Keratinocyte (primary cell): ENCODE data around the gene PRDX5. TPM values are rescaled to one million over a fixed set of nuclear protein-coding genes. Genes with fewer than 3 reads are reported as not detected.

Experiments
- DNase-seq: peaks from one replicate; pipeline ENCODE4 v3.0.0-alpha.2; 2011; ENCODE audit warnings: low read depth, missing footprints, low spot score
- FAIRE-seq: peaks from 2 replicates; lab custom pipeline; 2011; peaks lifted over from hg19 to GRCh38; lab: Jason Lieb, UNC
- H2AFZ ChIP-seq: 2 replicates; pipeline ENCODE4 v1.6.0; 2012; ENCODE audit warnings: low read length, control low read depth, inconsistent platforms; ENCODE audit not compliant: control insufficient read depth
- H3K27ac ChIP-seq: 2 replicates; pipeline ENCODE4 v1.5.1; 2011; ENCODE audit warnings: low read length; ENCODE audit not compliant: control insufficient read depth, insufficient read depth
- H3K27me3 ChIP-seq: 3 replicates; pipeline ENCODE4 v1.6.0; 2011; ENCODE audit warnings: low read length; ENCODE audit not compliant: control insufficient read depth, insufficient read depth; ENCODE audit errors: extremely low read depth
- H3K36me3 ChIP-seq, 2 experiments: 2 replicates in 1 of 2; 3 replicates in 1 of 2; pipeline ENCODE4 v1.5.1; 2011; ENCODE audit warnings: low read length in 2 of 2, mild to moderate bottlenecking in 1 of 2; ENCODE audit not compliant: control insufficient read depth in 2 of 2, insufficient read depth in 2 of 2; ENCODE audit errors: extremely low read depth in 1 of 2
- H3K4me1 ChIP-seq: 3 replicates; pipeline ENCODE4 v1.5.1; 2011; ENCODE audit warnings: low read length; ENCODE audit not compliant: control insufficient read depth, insufficient read depth; ENCODE audit errors: extremely low read depth
- H3K4me2 ChIP-seq: 3 replicates; pipeline ENCODE4 v1.6.0; 2011; ENCODE audit warnings: low read depth, low read length; ENCODE audit not compliant: control insufficient read depth, insufficient read depth; ENCODE audit errors: extremely low read depth
- H3K4me3 ChIP-seq, 3 experiments: fragments of 200-600 bp in 1 of 3; sonication (generic) in 1 of 3; 2 replicates in 2 of 3; 3 replicates in 1 of 3; pipeline ENCODE4 v1.5.1; 2011 to 2016; ENCODE audit warnings: low read length in 3 of 3, mild to moderate bottlenecking in 3 of 3, control low read depth in 2 of 3, inconsistent platforms in 1 of 3, low read depth in 1 of 3, mixed read lengths in 1 of 3, mixed run types in 1 of 3, moderate library complexity in 1 of 3; ENCODE audit not compliant: control insufficient read depth in 2 of 3, insufficient read depth in 2 of 3; ENCODE audit errors: extremely low read depth in 1 of 3
- H3K79me2 ChIP-seq: 2 replicates; pipeline ENCODE4 v1.6.0; 2012; ENCODE audit warnings: low read length; ENCODE audit not compliant: control insufficient read depth, insufficient read depth
- H3K9ac ChIP-seq: 3 replicates; pipeline ENCODE4 v1.6.0; 2011; ENCODE audit warnings: low read length; ENCODE audit not compliant: control insufficient read depth, insufficient read depth; ENCODE audit errors: extremely low read depth
- H3K9me1 ChIP-seq: 3 replicates; pipeline ENCODE4 v1.6.0; 2011; ENCODE audit warnings: low read length; ENCODE audit not compliant: control insufficient read depth, insufficient read depth; ENCODE audit errors: extremely low read depth
- H3K9me3 ChIP-seq: 2 replicates; pipeline ENCODE4 v1.5.1; 2012; ENCODE audit warnings: low read depth, low read length; ENCODE audit not compliant: control insufficient read depth
- H4K20me1 ChIP-seq: 3 replicates; pipeline ENCODE4 v1.6.0; 2011; ENCODE audit warnings: low read length; ENCODE audit not compliant: control insufficient read depth, insufficient read depth; ENCODE audit errors: extremely low read depth
- EZH2 ChIP-seq: IDR thresholded peaks from one replicate; pipeline ENCODE4 v1.6.1; 2012; ENCODE audit warnings: inconsistent platforms, mild to moderate bottlenecking, low read length, moderate library complexity
- dilution Hi-C: fragments of 300-500 bp; cut with MboI; formaldehyde crosslinking; loops from one replicate; pipeline ENCODE4 v1.7.0; 2020; ENCODE audit warnings: low sequenced_read_pairs; ENCODE audit not compliant: extremely low pct_ligation_motif_present
- polyA plus RNA-seq, 5 experiments: library from polyadenylated mRNA; depleted of rRNA in 3 of 5; stranded (reverse) in 3 of 5; stranded (forward) in 1 of 5; unstranded in 1 of 5; fragments of >200 nt; gene quantifications; 1 replicate in 1 of 5; 2 replicates in 3 of 5; 3 replicates in 1 of 5; pipeline versions ENCODE4 v1.2.1 to v1.2.3, GENCODE V29; 2011 to 2012; ENCODE audit warnings: missing spikeins in 2 of 5, low read depth in 1 of 5, low replicate concordance in 1 of 5
- TF ChIP-seq, protein P1 (sequence below), 3 experiments: IDR thresholded peaks in 1 of 3; conservative IDR thresholded peaks in 1 of 3; optimal IDR thresholded peaks in 1 of 3; 2 replicates in 2 of 3; 3 replicates in 1 of 3; pipeline versions ENCODE3 to v1.5.1; 2011; ENCODE audit warnings: low read length in 3 of 3, mild to moderate bottlenecking in 3 of 3, moderate library complexity in 2 of 3, control low read depth in 1 of 3, inconsistent platforms in 1 of 3; ENCODE audit not compliant: insufficient read depth in 2 of 3; ENCODE audit errors: extremely low read depth in 1 of 3

The PRDX5 gene
- polyA plus RNA-seq, 1 donor (not counting 4 experiments of a cell fraction or from before 2014, with no cell fraction given), result 590 TPM

DNA sequence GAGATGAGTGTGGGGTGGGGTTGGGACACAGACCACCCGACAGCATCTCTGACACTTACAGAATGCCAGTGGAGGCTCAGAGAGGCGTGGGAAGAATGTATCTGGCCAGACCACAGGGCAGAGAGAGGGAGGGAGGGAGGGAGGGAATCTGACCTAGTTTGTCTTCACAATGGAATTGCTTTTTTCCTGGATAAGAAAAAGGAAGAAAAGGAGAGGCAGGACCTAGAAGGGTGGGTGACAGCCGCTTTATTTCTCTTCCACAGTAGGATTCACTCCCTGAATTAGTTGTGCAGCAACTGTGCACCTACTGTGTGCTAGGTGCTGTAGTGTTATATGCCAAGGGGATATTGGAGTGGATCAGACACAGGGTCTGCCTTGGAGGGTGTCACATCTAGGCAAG, 23.1 kb upstream of the PRDX5 start:
- no peak overlapping the region for H2AFZ ChIP-seq
- peaks cover 64% of the 10 kb centered on the region for H3K27me3 ChIP-seq
- H3K4me3 ChIP-seq, result no peak overlapping the region
- H3K9me1 ChIP-seq, result no peaks in the 10 kb centered on the region
- FAIRE-seq (no peak), DNase-seq (no peak)
- TF ChIP-seq EZH2, result no peak
- TF ChIP-seq, protein P1, sequence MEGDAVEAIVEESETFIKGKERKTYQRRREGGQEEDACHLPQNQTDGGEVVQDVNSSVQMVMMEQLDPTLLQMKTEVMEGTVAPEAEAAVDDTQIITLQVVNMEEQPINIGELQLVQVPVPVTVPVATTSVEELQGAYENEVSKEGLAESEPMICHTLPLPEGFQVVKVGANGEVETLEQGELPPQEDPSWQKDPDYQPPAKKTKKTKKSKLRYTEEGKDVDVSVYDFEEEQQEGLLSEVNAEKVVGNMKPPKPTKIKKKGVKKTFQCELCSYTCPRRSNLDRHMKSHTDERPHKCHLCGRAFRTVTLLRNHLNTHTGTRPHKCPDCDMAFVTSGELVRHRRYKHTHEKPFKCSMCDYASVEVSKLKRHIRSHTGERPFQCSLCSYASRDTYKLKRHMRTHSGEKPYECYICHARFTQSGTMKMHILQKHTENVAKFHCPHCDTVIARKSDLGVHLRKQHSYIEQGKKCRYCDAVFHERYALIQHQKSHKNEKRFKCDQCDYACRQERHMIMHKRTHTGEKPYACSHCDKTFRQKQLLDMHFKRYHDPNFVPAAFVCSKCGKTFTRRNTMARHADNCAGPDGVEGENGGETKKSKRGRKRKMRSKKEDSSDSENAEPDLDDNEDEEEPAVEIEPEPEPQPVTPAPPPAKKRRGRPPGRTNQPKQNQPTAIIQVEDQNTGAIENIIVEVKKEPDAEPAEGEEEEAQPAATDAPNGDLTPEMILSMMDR (optimal IDR thresholded peaks at IDR 0.05 in 1 of 3, IDR thresholded peaks at IDR 0.05 in 1 of 3, conservative IDR thresholded peaks at IDR 0.05 in 1 of 3; ENCODE audit: extremely low read depth in 1 of 3, insufficient read depth in 2 of 3, low read length in 3 of 3), result no peak
- no peaks in the 10 kb centered on the region for H3K9me3 ChIP-seq
- H3K4me2 ChIP-seq, result no peak overlapping the region
- H3K36me3 ChIP-seq, result no peaks in the 10 kb centered on the region
- no peaks in the 10 kb centered on the region for H4K20me1 ChIP-seq
- H3K4me1 ChIP-seq, result peaks cover 10% of the 10 kb centered on the region
- no peaks in the 10 kb centered on the region for H3K79me2 ChIP-seq
- dilution Hi-C loops, result no loop called here
- no peak overlapping the region for H3K27ac ChIP-seq
- no peak overlapping the region for H3K9ac ChIP-seq

DNA sequence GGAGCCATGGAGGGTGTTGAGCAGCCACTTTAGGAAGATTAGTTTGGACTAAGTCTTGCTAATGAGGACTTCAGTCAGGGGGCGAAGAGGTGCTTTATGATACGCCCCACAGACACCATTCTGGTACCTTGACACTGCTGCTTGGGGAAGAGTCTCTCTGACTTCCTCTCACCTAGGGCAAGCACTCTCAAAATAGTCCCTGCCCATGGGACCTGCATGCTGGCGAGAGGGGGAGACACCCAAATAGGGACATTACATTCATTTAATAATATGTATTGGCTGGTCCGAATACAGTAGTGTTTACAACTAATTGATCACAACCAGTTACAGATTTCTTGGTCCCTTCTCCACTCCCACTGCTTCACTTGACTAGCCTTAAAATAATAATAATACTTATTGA, 22.2 kb upstream of the PRDX5 start:
- H4K20me1 ChIP-seq, result no peaks in the 10 kb centered on the region
- DNase-seq (no peak), FAIRE-seq (no peak)
- H3K9ac ChIP-seq, result no peak overlapping the region
- TF ChIP-seq EZH2, result no peak
- dilution Hi-C loops, result no loop called here
- H3K4me1 ChIP-seq, result peaks cover 19% of the 10 kb centered on the region
- H2AFZ ChIP-seq, result no peak overlapping the region
- H3K9me1 ChIP-seq, result no peaks in the 10 kb centered on the region
- no peak overlapping the region for H3K4me3 ChIP-seq
- no peaks in the 10 kb centered on the region for H3K36me3 ChIP-seq
- H3K9me3 ChIP-seq, result no peaks in the 10 kb centered on the region
- no peaks in the 10 kb centered on the region for H3K79me2 ChIP-seq
- H3K27me3 ChIP-seq, result peaks cover 71% of the 10 kb centered on the region
- H3K27ac ChIP-seq, result no peak overlapping the region
- H3K4me2 ChIP-seq, result no peak overlapping the region

DNA sequence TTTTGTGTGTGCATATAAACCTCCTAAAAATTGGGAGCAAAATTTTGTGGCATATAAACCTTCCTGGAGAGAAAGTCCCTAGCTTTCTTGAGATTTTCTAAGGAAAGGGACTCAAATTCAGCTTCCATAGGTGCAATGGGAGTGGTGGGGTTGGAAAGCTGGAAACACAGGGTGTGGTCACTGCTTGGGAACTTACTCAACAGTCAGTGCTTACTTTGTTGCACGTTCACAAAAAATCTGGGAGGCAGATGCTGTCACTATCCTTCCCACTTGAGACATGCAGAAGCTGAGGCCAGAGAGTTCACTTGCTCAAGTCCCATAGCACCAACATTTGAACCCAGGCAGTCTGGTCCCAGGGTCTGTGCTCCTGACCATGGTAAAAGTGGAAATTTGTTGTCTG, 21.7 kb upstream of the PRDX5 start:
- Histone ChIP-seq H3K4me2 (no peak overlapping the region), H3K27me3 (peaks cover 68% of the 10 kb centered on the region)

More for the DNA sequence above, 21.7 kb upstream of the PRDX5 start:
- dilution Hi-C loops, result no loop called here
- TF ChIP-seq, protein P1 (optimal IDR thresholded peaks at IDR 0.05 in 1 of 3, IDR thresholded peaks at IDR 0.05 in 1 of 3, conservative IDR thresholded peaks at IDR 0.05 in 1 of 3; ENCODE audit: extremely low read depth in 1 of 3, insufficient read depth in 2 of 3, low read length in 3 of 3), result no peak
- TF ChIP-seq EZH2, result no peak
- Histone ChIP-seq H3K79me2 (no peaks in the 10 kb centered on the region), H3K4me1 (peaks cover 21% of the 10 kb centered on the region), H2AFZ (no peak overlapping the region), H3K27ac (no peak overlapping the region), H4K20me1 (no peaks in the 10 kb centered on the region), H3K36me3 (no peaks in the 10 kb centered on the region), H3K9ac (no peak overlapping the region), H3K9me1 (no peaks in the 10 kb centered on the region), H3K9me3 (no peaks in the 10 kb centered on the region), H3K4me3 (no peak overlapping the region)
- FAIRE-seq (no peak), DNase-seq (no peak)
